ENCODE data around the gene CAMKMT. TPM values are rescaled to one million over a fixed set of nuclear protein-coding genes. Genes with fewer than 3 reads are reported as not detected.

The CAMKMT gene
- total and polyA plus RNA-seq, 2 experiments from 2014 or later = 26.5 to 29.5 TPM

DNA sequence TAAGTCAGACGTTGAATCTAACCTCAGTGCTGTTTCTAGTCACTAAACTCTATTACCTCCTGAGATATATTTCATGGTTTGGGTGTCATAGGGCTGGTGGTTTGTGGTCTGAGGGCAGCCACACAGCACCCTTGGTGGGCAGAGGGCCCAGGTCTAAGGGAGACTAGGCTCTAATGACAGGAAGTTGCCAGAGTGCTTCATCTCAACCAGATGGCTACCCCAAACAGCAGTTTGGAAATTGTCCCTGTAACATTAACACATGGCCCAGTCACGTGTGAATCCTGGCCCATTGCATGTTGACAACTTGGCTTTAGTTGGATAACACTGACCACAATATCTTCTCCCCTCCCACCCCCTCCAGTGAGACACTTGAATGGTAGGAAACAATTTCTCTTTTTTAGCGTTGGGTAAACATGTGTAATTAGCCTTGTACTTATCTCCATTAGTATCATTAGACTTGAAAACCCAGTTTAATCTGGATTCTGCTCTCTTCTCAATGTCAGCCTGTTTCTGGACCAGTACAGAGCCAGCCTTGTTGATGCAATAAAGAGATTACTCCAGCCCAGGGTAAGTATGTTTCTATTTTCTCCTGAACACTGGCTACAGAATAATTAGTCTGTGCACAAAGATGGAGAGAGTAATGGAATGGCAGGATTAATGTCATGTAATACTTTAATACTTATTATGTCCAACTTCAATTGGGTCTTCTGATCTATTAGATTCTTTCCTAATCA, 392.0 kb downstream of the CAMKMT start (continued):
- TF ChIP-seq, protein P1, sequence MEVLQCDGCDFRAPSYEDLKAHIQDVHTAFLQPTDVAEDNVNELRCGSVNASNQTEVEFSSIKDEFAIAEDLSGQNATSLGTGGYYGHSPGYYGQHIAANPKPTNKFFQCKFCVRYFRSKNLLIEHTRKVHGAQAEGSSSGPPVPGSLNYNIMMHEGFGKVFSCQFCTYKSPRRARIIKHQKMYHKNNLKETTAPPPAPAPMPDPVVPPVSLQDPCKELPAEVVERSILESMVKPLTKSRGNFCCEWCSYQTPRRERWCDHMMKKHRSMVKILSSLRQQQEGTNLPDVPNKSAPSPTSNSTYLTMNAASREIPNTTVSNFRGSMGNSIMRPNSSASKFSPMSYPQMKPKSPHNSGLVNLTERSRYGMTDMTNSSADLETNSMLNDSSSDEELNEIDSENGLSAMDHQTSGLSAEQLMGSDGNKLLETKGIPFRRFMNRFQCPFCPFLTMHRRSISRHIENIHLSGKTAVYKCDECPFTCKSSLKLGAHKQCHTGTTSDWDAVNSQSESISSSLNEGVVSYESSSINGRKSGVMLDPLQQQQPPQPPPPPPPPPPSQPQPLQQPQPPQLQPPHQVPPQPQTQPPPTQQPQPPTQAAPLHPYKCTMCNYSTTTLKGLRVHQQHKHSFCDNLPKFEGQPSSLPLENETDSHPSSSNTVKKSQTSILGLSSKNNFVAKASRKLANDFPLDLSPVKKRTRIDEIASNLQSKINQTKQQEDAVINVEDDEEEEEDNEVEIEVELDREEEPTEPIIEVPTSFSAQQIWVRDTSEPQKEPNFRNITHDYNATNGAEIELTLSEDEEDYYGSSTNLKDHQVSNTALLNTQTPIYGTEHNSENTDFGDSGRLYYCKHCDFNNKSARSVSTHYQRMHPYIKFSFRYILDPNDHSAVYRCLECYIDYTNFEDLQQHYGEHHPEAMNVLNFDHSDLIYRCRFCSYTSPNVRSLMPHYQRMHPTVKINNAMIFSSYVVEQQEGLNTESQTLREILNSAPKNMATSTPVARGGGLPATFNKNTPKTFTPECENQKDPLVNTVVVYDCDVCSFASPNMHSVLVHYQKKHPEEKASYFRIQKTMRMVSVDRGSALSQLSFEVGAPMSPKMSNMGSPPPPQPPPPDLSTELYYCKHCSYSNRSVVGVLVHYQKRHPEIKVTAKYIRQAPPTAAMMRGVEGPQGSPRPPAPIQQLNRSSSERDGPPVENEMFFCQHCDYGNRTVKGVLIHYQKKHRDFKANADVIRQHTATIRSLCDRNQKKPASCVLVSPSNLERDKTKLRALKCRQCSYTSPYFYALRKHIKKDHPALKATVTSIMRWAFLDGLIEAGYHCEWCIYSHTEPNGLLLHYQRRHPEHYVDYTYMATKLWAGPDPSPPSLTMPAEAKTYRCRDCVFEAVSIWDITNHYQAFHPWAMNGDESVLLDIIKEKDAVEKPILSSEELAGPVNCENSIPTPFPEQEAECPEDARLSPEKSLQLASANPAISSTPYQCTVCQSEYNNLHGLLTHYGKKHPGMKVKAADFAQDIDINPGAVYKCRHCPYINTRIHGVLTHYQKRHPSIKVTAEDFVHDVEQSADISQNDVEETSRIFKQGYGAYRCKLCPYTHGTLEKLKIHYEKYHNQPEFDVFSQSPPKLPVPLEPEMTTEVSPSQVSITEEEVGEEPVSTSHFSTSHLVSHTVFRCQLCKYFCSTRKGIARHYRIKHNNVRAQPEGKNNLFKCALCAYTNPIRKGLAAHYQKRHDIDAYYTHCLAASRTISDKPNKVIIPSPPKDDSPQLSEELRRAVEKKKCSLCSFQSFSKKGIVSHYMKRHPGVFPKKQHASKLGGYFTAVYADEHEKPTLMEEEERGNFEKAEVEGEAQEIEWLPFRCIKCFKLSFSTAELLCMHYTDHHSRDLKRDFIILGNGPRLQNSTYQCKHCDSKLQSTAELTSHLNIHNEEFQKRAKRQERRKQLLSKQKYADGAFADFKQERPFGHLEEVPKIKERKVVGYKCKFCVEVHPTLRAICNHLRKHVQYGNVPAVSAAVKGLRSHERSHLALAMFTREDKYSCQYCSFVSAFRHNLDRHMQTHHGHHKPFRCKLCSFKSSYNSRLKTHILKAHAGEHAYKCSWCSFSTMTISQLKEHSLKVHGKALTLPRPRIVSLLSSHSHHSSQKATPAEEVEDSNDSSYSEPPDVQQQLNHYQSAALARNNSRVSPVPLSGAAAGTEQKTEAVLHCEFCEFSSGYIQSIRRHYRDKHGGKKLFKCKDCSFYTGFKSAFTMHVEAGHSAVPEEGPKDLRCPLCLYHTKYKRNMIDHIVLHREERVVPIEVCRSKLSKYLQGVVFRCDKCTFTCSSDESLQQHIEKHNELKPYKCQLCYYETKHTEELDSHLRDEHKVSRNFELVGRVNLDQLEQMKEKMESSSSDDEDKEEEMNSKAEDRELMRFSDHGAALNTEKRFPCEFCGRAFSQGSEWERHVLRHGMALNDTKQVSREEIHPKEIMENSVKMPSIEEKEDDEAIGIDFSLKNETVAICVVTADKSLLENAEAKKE (CRISPR knock-in tag; IDR thresholded peaks at IDR 0.05) = no peak
- no peak for TF ChIP-seq POLR2AphosphoS5 (IDR thresholded peaks at IDR 0.05; ENCODE audit: low read depth)
- TF ChIP-seq, protein P2, sequence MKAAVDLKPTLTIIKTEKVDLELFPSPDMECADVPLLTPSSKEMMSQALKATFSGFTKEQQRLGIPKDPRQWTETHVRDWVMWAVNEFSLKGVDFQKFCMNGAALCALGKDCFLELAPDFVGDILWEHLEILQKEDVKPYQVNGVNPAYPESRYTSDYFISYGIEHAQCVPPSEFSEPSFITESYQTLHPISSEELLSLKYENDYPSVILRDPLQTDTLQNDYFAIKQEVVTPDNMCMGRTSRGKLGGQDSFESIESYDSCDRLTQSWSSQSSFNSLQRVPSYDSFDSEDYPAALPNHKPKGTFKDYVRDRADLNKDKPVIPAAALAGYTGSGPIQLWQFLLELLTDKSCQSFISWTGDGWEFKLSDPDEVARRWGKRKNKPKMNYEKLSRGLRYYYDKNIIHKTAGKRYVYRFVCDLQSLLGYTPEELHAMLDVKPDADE (IDR thresholded peaks at IDR 0.05) = no peak
- no peak for TF ChIP-seq NANOG (IDR thresholded peaks at IDR 0.05; ENCODE audit: borderline replicate concordance)
- TF ChIP-seq STAT1 (IDR thresholded peaks at IDR 0.05; ENCODE audit: unreplicated experiment) = no peak
- TF ChIP-seq CREB1 (CRISPR knock-in tag; IDR thresholded peaks at IDR 0.05; ENCODE audit: low read depth) = no peak
- no peak for TF ChIP-seq EZH2phosphoT487 (IDR thresholded peaks at IDR 0.05; ENCODE audit: unreplicated experiment)
- no peak for TF ChIP-seq ZNF114 (CRISPR knock-in tag; IDR thresholded peaks at IDR 0.05)

DNA sequence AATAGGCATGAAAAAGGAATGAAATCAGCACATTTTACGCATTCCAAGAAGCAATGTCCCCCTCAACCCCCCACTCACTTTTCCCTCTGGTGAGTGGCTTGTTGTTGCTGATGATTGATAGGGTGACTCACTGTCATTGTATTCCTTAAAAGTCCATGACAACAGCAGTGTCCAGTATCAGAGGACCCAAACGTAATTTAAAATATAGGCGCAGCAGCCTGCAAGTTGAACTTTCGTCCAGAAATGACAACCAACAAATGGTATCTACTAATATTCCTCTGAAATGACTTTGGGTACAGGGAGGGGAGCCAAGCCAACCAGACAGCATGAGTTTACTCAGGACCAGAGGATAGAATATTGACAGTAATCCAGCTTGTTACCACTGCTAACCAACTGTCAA, 396.8 kb downstream of the CAMKMT start:
- no peak overlapping the region for H2AFZ ChIP-seq
- Mint-ChIP-seq H3K9me3 (no peaks in the 10 kb centered on the region), H3K27me3 (ENCODE audit: insufficient read depth, low read depth, poor library complexity) (no peaks in the 10 kb centered on the region), H3K27ac (no peak overlapping the region; the same call in none of the 2 replicates), H3K36me3 (ENCODE audit: low read depth) (no peaks in the 10 kb centered on the region), H3K4me3 (no peak overlapping the region), H3K4me1 (peaks cover 24% of the 10 kb centered on the region)
- H3K4me1 ChIP-seq (ENCODE audit: insufficient read depth) = peaks cover 25% of the 10 kb centered on the region
- H3F3A ChIP-seq (replicated peaks; ENCODE audit: low read depth) = no peaks in the 10 kb centered on the region
- no peaks in the 10 kb centered on the region for H3K79me2 ChIP-seq (replicated peaks; ENCODE audit: insufficient read depth)
- no peaks in the 10 kb centered on the region for H3K27me3 ChIP-seq (ENCODE audit: insufficient read depth)
- TF ChIP-seq, protein P3, sequence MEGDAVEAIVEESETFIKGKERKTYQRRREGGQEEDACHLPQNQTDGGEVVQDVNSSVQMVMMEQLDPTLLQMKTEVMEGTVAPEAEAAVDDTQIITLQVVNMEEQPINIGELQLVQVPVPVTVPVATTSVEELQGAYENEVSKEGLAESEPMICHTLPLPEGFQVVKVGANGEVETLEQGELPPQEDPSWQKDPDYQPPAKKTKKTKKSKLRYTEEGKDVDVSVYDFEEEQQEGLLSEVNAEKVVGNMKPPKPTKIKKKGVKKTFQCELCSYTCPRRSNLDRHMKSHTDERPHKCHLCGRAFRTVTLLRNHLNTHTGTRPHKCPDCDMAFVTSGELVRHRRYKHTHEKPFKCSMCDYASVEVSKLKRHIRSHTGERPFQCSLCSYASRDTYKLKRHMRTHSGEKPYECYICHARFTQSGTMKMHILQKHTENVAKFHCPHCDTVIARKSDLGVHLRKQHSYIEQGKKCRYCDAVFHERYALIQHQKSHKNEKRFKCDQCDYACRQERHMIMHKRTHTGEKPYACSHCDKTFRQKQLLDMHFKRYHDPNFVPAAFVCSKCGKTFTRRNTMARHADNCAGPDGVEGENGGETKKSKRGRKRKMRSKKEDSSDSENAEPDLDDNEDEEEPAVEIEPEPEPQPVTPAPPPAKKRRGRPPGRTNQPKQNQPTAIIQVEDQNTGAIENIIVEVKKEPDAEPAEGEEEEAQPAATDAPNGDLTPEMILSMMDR (conservative IDR thresholded peaks at IDR 0.05; ENCODE audit: low read depth in 2 of 2) = no peak
- TF ChIP-seq EZH2 (IDR thresholded peaks at IDR 0.05; ENCODE audit: low read depth, unreplicated experiment) = no peak
- H3K4me3 ChIP-seq = no peak overlapping the region
- no peaks in the 10 kb centered on the region for H4K20me1 ChIP-seq (replicated peaks; ENCODE audit: insufficient read depth)
- no peak for ATAC-seq
- H3K27ac ChIP-seq (ENCODE audit: low read depth) = no peak overlapping the region
- no peaks in the 10 kb centered on the region; the same call in 1 of the 2 replicates for H3K9me2 ChIP-seq (ENCODE audit: insufficient read depth)
- DNase-seq (ENCODE audit: low spot score) = no peak
- no peak overlapping the region for H3K4me2 ChIP-seq
- H3K36me3 ChIP-seq (ENCODE audit: insufficient read depth) = no peaks in the 10 kb centered on the region; the same call in 1 of the 2 replicates

Data from GM23338 (cell line).